Measurements from ENCODE around the gene GPR68. TPM values are rescaled to one million over a fixed set of nuclear protein-coding genes. Genes with fewer than 3 reads are reported as not detected.
"Not testable (repeated sequence)": the region's sequence is repeated elsewhere in the genome, so short reads cannot be mapped to it uniquely, and the experiment has no call there.

The GPR68 gene
- total RNA-seq, 1 donor from 2014 or later, result 1.1 TPM

GRCh38 chr14:91202234-91202974, 42.1 kb downstream of the GPR68 start:
- H3K4me3 ChIP-seq (ENCODE audit: low read depth, low read length), result no peak overlapping the region
- TF ChIP-seq CTCF (conservative IDR thresholded peaks at IDR 0.05; ENCODE audit: low read depth, low read length), result no peak
- DNase-seq (ENCODE audit: low read depth), result no peak

GRCh38 chr14:91200802-91201201, 43.7 kb downstream of the GPR68 start:
- not testable (repeated sequence) for DNase-seq (ENCODE audit: low read depth)

GRCh38 chr14:91197631-91198030, 46.9 kb downstream of the GPR68 start:
- TF ChIP-seq CTCF (conservative IDR thresholded peaks at IDR 0.05; ENCODE audit: low read depth, low read length), result no peak
- DNase-seq (ENCODE audit: low read depth), result no peak
- no peak overlapping the region for H3K4me3 ChIP-seq (ENCODE audit: low read depth, low read length)

More at GRCh38 chr14:91200802-91201201, 43.7 kb downstream of the GPR68 start:
- H3K4me3 ChIP-seq (ENCODE audit: low read depth, low read length), result not testable (repeated sequence)

GRCh38 chr14:91195881-91196280, 48.6 kb downstream of the GPR68 start:
- DNase-seq (ENCODE audit: low read depth), result no peak
- H3K4me3 ChIP-seq (ENCODE audit: low read depth, low read length), result no peak overlapping the region
- no peak for TF ChIP-seq CTCF (conservative IDR thresholded peaks at IDR 0.05; ENCODE audit: low read depth, low read length)

- H3K4me3 ChIP-seq (ENCODE audit: low read depth, low read length), result no peak overlapping the region
- TF ChIP-seq CTCF (conservative IDR thresholded peaks at IDR 0.05; ENCODE audit: low read depth, low read length), result no peak
Measured at GRCh38 chr14:91193069-91193468, 51.4 kb downstream of the GPR68 start.

GRCh38 chr14:91190853-91191252, 53.7 kb downstream of the GPR68 start:
- H3K4me3 ChIP-seq (ENCODE audit: low read depth, low read length), result no peak overlapping the region
- no peak for DNase-seq (ENCODE audit: low read depth)
- TF ChIP-seq CTCF (conservative IDR thresholded peaks at IDR 0.05; ENCODE audit: low read depth, low read length), result no peak

More at GRCh38 chr14:91193069-91193468, 51.4 kb downstream of the GPR68 start:
- no peak for DNase-seq (ENCODE audit: low read depth)

- H3K4me3 ChIP-seq (ENCODE audit: low read depth, low read length), result no peak overlapping the region
- DNase-seq (ENCODE audit: low read depth), result no peak
- no peak for TF ChIP-seq CTCF (conservative IDR thresholded peaks at IDR 0.05; ENCODE audit: low read depth, low read length)
Measured at GRCh38 chr14:91187271-91187670, 57.2 kb downstream of the GPR68 start.
